Thoracic aorta (tissue), 2 donors: ENCODE data around the gene ILKAP. TPM values are rescaled to one million over a fixed set of nuclear protein-coding genes. Genes with fewer than 3 reads are reported as not detected.

Experiments
- ATAC-seq: fragments of 150-250 bp; one replicate; pipeline ENCODE4 v1.8.0; 2017; ENCODE audit warnings: low read depth; ENCODE audit not compliant: insufficient number of reproducible peaks, low FRiP score
- DNase-seq: peaks from one replicate; pipeline ENCODE4 v3.0.0-alpha.2; 2020; ENCODE audit warnings: low spot score
- H3K27ac ChIP-seq, 2 donors: fragments of 200-600 bp; sonication (generic); 1 replicate in 1 of 2; 2 replicates in 1 of 2; pipeline ENCODE4 v1.5.1; 2016; ENCODE audit warnings: mild to moderate bottlenecking in 2 of 2, moderate library complexity in 2 of 2
- H3K27me3 ChIP-seq: fragments of 200-600 bp; sonication (generic); replicated peaks from 2 replicates; pipeline ENCODE4 v1.6.0; 2016; ENCODE audit warnings: mild to moderate bottlenecking; ENCODE audit not compliant: insufficient read depth
- H3K36me3 ChIP-seq: fragments of 200-600 bp; sonication (generic); one replicate; pipeline ENCODE4 v1.5.1; 2016
- H3K4me1 ChIP-seq, 2 donors: fragments of 200-600 bp; sonication (generic); 1 replicate in 1 of 2; 2 replicates in 1 of 2; pipeline versions ENCODE4 v1.5.1 to v1.6.0; 2016; ENCODE audit warnings: low read depth in 2 of 2, mild to moderate bottlenecking in 1 of 2; ENCODE audit not compliant: control insufficient read depth in 1 of 2
- H3K4me3 ChIP-seq: fragments of 200-600 bp; sonication (generic); 2 replicates; pipeline ENCODE4 v1.5.1; 2016; ENCODE audit warnings: mild to moderate bottlenecking
- H3K9me3 ChIP-seq: fragments of 200-600 bp; sonication (generic); 2 replicates; pipeline ENCODE4 v1.5.1; 2016
- total RNA-seq, 2 donors: library from RNA; depleted of rRNA; stranded (reverse); fragments of >200 nt; gene quantifications; one replicate each; pipeline versions ENCODE4 v1.1.0 to v1.2.3, GENCODE V29; 2016
- TF ChIP-seq, protein P1 (sequence below): fragments of 200-600 bp; sonication (generic); IDR thresholded peaks from one replicate; pipeline ENCODE4 v1.5.1; 2019; ENCODE audit warnings: antibody characterized with exemption

The ILKAP gene
- total RNA-seq, 2 donors from 2014 or later, result 28.6 to 58.0 TPM

DNA sequence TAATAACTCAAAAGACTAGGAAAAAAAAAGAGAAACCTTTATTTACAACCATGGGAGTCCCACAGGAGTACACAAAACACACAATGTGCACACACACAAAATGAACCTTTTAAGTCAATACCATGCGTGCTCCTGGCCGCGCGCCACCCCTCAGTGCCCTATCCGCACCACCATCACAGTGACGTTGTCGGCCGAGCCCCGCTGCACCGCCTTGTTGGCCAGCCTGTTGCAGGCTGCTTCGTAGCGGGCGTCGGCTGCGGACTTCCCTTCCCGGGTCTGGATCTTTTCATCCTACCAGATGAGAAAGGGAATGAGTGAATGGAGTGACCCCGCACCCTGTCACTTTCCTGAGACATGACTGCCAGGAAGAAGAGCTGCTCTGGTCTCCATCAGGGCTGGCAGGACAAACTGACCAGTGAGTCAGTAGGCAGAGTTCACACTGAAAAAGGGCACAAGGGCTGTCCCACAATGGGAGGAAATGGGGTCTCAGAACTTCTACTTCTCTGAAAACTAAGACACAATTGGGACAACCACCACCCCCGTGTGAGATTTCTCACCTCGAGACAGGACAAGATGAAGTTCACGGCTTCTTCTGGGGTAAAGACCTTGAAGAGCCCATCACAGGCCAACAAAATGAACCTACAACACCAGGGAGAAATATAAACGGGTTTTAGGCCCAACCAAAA is 33.0 kb downstream of the ILKAP start:
- H3K27ac ChIP-seq, result peak overlapping the region; percentile 85 to 93
- no peaks in the 10 kb centered on the region for H3K9me3 ChIP-seq
- no peak overlapping the region for H3K4me3 ChIP-seq
- TF ChIP-seq, protein P1, sequence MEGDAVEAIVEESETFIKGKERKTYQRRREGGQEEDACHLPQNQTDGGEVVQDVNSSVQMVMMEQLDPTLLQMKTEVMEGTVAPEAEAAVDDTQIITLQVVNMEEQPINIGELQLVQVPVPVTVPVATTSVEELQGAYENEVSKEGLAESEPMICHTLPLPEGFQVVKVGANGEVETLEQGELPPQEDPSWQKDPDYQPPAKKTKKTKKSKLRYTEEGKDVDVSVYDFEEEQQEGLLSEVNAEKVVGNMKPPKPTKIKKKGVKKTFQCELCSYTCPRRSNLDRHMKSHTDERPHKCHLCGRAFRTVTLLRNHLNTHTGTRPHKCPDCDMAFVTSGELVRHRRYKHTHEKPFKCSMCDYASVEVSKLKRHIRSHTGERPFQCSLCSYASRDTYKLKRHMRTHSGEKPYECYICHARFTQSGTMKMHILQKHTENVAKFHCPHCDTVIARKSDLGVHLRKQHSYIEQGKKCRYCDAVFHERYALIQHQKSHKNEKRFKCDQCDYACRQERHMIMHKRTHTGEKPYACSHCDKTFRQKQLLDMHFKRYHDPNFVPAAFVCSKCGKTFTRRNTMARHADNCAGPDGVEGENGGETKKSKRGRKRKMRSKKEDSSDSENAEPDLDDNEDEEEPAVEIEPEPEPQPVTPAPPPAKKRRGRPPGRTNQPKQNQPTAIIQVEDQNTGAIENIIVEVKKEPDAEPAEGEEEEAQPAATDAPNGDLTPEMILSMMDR, result no peak
- no peak for DNase-seq
- H3K36me3 ChIP-seq, result peaks cover 32% of the 10 kb centered on the region
- ATAC-seq, result no peak
- peaks cover 22 to 47% of the 10 kb centered on the region in 2 donors for H3K4me1 ChIP-seq
- no peaks in the 10 kb centered on the region for H3K27me3 ChIP-seq

DNA sequence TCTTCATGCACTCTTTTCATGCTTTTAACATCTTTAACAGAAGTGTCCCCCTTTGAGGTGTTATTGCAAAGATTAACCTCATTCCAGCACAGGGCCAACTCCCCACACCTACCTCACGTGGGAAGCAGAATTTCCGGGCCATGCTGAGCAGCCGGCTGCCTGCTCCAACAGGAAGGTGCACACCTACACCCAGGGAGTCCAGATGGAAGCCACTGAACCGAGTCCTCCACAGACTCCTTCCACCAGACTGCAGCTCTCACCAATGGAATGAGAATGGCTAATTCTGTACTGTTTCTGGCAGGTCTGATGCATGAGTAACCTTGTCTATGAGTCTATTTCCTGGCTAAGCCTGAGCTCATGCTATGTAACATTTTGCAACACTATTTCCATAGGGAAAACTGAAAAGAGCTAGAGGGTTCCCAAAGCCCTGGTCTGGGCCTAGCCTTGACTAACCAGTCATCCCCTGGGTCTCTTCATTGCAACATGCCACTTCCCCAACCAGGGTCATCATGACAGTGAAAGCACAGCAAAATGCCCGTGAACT is 33.7 kb downstream of the ILKAP start:
- peaks cover 25% of the 10 kb centered on the region for H3K36me3 ChIP-seq
- H3K4me1 ChIP-seq, result peaks cover 22 to 47% of the 10 kb centered on the region in 2 donors

DNA sequence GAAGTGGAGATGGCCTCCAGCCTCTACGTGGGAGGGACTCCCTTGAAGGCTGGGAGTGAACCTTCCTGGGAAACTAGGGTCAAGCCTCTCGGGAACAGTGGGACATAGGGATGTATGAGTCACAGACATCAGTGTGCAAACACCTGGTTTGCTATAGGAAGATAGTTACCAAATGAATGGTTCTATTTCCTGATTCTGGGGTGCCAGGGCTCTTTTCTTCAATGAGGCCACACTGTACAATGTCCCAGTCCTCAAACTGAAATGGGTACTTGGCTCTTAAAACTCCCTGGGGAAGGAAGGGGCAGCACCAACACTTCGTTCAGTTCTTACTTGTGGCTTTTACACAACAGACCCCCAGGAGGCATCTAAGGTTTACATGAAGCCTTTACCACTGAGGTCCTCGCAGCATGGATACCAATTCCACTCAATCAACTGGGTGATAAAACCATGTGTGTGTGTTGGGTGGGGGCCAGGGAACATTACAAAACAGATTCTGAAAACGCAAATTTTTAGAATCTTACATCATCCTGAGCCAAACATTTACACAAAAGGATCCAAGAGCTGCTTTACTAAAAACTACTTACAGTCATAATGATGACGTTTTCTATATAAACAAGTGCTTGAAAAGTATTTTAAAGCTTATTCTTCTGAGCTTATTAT is 34.3 kb downstream of the ILKAP start:
- peak overlapping the region; percentile 47 for H3K4me3 ChIP-seq
- H3K9me3 ChIP-seq, result no peaks in the 10 kb centered on the region
- H3K27me3 ChIP-seq, result no peaks in the 10 kb centered on the region
- peaks cover 22 to 49% of the 10 kb centered on the region in 2 donors for H3K4me1 ChIP-seq
- TF ChIP-seq, protein P1, result no peak
- peak; percentile 57 for ATAC-seq
- peak; percentile 76 for DNase-seq
- H3K36me3 ChIP-seq, result peaks cover 19% of the 10 kb centered on the region
- peak overlapping the region; percentile 85 to 93 for H3K27ac ChIP-seq

More for the DNA sequence above, 33.7 kb downstream of the ILKAP start:
- Histone ChIP-seq H3K27ac (peak overlapping the region; percentile 85 to 93), H3K27me3 (no peaks in the 10 kb centered on the region), H3K4me3 (peak overlapping the region; percentile 47), H3K9me3 (no peaks in the 10 kb centered on the region)
- TF ChIP-seq, protein P1, result no peak
- peak; percentile 52 for ATAC-seq
- DNase-seq, result no peak

DNA sequence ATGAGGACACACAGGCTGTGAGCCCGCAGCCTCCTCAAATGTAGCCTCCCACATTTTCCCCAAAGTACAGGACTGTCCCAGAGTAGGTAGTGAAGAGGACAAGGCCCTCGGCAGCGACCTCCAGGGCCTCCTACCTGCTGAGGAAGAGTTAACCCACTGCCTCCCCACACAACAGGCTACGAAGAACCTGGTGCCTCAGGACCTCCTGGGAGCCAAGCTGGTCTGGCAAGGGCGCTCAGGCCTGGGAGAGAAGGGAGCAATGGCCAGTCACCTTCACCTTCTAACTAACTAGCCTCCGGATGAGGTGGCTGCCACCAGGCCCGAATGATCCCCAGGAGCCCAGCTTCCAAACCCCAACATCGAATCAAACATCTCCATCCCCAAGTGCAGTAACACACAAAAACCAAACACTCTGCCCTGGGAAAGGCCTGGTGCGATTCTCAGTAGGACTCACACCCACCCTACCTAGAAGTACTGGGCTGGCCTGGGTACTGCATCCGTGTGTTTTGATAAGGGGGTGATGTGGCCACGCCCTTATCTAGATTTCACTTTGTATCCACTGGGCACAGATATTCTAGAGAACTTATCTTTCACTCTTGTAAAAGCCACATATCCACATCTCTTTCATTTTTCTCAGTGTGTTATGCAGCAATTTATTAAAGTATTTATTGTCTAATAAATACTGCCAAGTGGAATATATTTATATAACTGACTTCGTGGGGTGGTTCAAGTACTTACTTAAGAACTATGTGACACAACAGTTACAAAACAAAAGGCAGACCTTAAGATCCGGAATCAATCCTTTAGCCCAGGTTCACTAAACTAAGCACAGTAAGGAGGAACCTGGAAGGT is 35.1 kb downstream of the ILKAP start:
- Histone ChIP-seq H3K4me3 (no peak overlapping the region), H3K27ac (peak overlapping the region; percentile 85 to 93), H3K27me3 (no peaks in the 10 kb centered on the region), H3K9me3 (no peaks in the 10 kb centered on the region), H3K36me3 (peaks cover 12% of the 10 kb centered on the region), H3K4me1 (peaks cover 22 to 56% of the 10 kb centered on the region in 2 donors)
- no peak for DNase-seq
- no peak for ATAC-seq
- TF ChIP-seq, protein P1, result no peak
